ENCODE data around the gene EPHB3. TPM values are rescaled to one million over a fixed set of nuclear protein-coding genes. Genes with fewer than 3 reads are reported as not detected.

Gene EPHB3
- total RNA-seq = 1 to 10 TPM; 1.8 to 2.8 (median 2.2) TPM
- 10 to 100 TPM in 1 of 3 donors, 1 to 10 TPM in 2; 1.6 to 20.2 (median 1.8) TPM for polyA plus RNA-seq

- intact Hi-C loops (cut with DNase I) = loop anchor here (1.0 kb wide), 2 partner anchors 166 to 216 kb away; no protein-coding TSS in a partner anchor
- WGBS, 2 donors = 1% methylated on average over 62 of the region's 62 CpGs
- no peak for TF ChIP-seq EP300 (IDR thresholded peaks at IDR 0.05)
- peak; percentile 74 to 89 for TF ChIP-seq POLR2A (IDR thresholded peaks at IDR 0.05)
- TF ChIP-seq POLR2AphosphoS5 (IDR thresholded peaks at IDR 0.05) = peak; percentile 91 to 98 (median 92)
- TF ChIP-seq, protein P1, sequence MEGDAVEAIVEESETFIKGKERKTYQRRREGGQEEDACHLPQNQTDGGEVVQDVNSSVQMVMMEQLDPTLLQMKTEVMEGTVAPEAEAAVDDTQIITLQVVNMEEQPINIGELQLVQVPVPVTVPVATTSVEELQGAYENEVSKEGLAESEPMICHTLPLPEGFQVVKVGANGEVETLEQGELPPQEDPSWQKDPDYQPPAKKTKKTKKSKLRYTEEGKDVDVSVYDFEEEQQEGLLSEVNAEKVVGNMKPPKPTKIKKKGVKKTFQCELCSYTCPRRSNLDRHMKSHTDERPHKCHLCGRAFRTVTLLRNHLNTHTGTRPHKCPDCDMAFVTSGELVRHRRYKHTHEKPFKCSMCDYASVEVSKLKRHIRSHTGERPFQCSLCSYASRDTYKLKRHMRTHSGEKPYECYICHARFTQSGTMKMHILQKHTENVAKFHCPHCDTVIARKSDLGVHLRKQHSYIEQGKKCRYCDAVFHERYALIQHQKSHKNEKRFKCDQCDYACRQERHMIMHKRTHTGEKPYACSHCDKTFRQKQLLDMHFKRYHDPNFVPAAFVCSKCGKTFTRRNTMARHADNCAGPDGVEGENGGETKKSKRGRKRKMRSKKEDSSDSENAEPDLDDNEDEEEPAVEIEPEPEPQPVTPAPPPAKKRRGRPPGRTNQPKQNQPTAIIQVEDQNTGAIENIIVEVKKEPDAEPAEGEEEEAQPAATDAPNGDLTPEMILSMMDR (IDR thresholded peaks at IDR 0.05) = peak; percentile 98 to 99 (median 98)
- Histone ChIP-seq H3K4me3 (peak within 1 kb of the TSS; percentile 64 to 91 (median 72)), H3K36me3 (no peaks in the 10 kb centered on the region), H3K27ac (peak within 1 kb of the TSS; percentile 80 to 89 (median 81)), H3K9me3 (no peaks in the 10 kb centered on the region), H3K27me3 (no peaks in the 10 kb centered on the region), H3K4me1 (peaks cover 0 to 53% (median 35%) of the 10 kb centered on the region in 4 donors)
- peak; percentile 100 for DNase-seq
Observed at GRCh38 chr3:184561061-184561912, at the start of gene EPHB3. EPHB3 (plus strand) TSS chr3:184561785; CDS start chr3:184562236, 451 bp downstream.

DNA sequence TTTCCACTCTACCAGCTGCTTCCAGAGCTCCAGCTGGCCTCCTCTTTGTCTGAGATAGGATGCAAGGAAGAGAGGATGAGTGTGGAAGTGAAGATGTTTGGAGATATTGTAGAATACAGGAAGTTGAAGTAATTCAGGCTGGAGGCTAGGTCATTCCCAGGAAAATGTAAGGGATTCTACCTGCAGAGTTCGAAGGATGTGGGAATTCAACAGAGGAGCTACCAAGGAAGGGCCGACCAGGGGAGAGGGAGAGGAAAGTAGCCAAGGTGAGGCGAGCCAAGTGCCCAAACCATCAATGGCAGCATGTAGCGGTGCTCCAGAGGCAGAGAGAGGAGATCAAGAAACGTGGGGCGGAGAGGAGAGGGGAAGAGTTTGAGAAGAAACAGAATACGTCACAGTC lies 49.0 kb upstream of the EPHB3 start:
- Histone ChIP-seq H3K4me3 (no peak overlapping the region), H3K4me1 (peaks cover 0 to 13% (median 11%) of the 10 kb centered on the region in 4 donors), H3K27me3 (peaks cover 10 to 61% (median 44%) of the 10 kb centered on the region in 3 donors), H3K27ac (no peak overlapping the region), H3K9me3 (peaks cover 0 to 3% (median 0%) of the 10 kb centered on the region in 4 donors), H3K36me3 (no peaks in the 10 kb centered on the region)
- intact Hi-C loops (cut with DNase I) = loop anchor here (2.0 kb wide), 1 partner anchor 142 kb away; no protein-coding TSS in a partner anchor
- TF ChIP-seq, protein P1 (IDR thresholded peaks at IDR 0.05) = no peak
- TF ChIP-seq POLR2A (IDR thresholded peaks at IDR 0.05) (no peak), POLR2AphosphoS5 (IDR thresholded peaks at IDR 0.05) (no peak), EP300 (IDR thresholded peaks at IDR 0.05) (no peak)
- no peak for DNase-seq
- 85 to 86% methylated on average over 7 of the region's 7 CpGs for WGBS, 2 donors

GRCh38 chr3:184513276-184514170 lies 48.1 kb upstream of the EPHB3 start:
- intact Hi-C loops (cut with DNase I) = loop anchor here (2.0 kb wide), 1 partner anchor 143 kb away; no protein-coding TSS in a partner anchor
- Histone ChIP-seq H3K9me3 (peaks cover 0 to 3% (median 0%) of the 10 kb centered on the region in 4 donors), H3K36me3 (no peaks in the 10 kb centered on the region), H3K27me3 (peaks cover 10 to 60% (median 37%) of the 10 kb centered on the region in 3 donors), H3K4me1 (peaks cover 0 to 13% (median 11%) of the 10 kb centered on the region in 4 donors), H3K4me3 (peak overlapping the region; percentile 18 to 48 (median 40)), H3K27ac (peak overlapping the region in 1 of 4 donors; percentile 16)
- 3 to 8% methylated on average over 69 of the region's 69 CpGs for WGBS, 2 donors
- TF ChIP-seq POLR2A (IDR thresholded peaks at IDR 0.05) = no peak
- TF ChIP-seq EP300 (IDR thresholded peaks at IDR 0.05) = no peak
- TF ChIP-seq, protein P1 (IDR thresholded peaks at IDR 0.05) = peak; percentile 77 to 85 (median 80)
- no peak for TF ChIP-seq POLR2AphosphoS5 (IDR thresholded peaks at IDR 0.05)
- peak; percentile 92 for DNase-seq

DNA sequence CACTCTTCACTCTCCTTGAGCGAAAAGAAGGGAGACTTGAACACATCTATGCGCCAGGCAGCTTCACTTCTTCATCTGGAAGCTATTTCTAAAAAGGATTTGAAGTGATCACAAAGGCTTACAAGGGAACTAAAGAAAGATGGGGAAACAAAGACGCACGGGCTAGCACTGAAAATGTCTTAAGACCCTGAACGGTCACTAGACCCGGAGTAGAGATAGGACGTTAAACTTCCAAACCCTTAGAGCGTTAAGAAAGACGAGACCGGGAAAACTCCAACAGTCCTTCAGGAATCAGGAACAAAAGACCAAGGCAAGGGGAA lies 47.5 kb upstream of the EPHB3 start:
- intact Hi-C loops (cut with DNase I) = no loop called here
- peak overlapping the region in 1 of 4 donors; percentile 16 for H3K27ac ChIP-seq
- TF ChIP-seq POLR2AphosphoS5 (IDR thresholded peaks at IDR 0.05) (no peak), EP300 (IDR thresholded peaks at IDR 0.05) (no peak), POLR2A (IDR thresholded peaks at IDR 0.05) (no peak)
- TF ChIP-seq, protein P1 (IDR thresholded peaks at IDR 0.05) = no peak
- H3K9me3 ChIP-seq = peaks cover 0 to 3% (median 0%) of the 10 kb centered on the region in 4 donors
- DNase-seq = no peak
- H3K4me1 ChIP-seq = peaks cover 0 to 13% (median 11%) of the 10 kb centered on the region in 4 donors
- peaks cover 10 to 57% (median 31%) of the 10 kb centered on the region in 3 donors for H3K27me3 ChIP-seq
- 36 to 61% methylated on average over 10 of the region's 10 CpGs for WGBS, 2 donors
- H3K36me3 ChIP-seq = no peaks in the 10 kb centered on the region
- H3K4me3 ChIP-seq = peak overlapping the region in 2 of 4 donors; percentile 45 to 48

Data from sigmoid colon (tissue), 7 donors.